Measurements from ENCODE around the gene FETUB. TPM values are rescaled to one million over a fixed set of nuclear protein-coding genes. Genes with fewer than 3 reads are reported as not detected.

The FETUB gene
- total RNA-seq, 1 donor from 2014 or later, result not detected

DNA sequence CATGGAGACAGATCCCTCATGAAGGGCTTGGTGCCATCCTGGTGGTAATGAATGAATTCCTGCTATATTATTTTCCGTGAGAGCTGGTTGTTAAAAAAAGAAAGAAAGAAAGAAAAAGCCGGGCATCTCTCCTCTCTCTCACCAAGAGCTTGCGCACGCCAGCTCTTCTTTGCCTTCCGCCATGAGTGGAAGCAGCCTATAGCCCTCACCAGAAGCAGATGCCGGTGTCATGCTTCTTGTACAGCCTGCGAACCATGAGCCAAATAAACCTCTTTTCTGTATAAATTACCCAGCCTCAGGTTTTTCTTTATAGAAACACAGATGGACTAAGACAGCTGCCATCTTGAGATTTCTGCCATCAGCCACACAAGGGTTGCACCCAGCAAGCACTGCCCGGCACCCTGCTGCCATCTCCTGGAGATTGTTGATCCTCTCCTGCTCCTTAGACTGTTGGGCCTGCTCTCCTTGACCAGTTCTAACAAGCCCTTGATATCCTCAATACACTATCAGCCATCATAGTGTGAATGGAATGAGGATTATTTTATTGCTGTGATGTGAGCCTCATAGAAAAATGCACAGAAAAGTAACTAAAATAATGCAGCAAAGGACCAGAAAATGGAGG is 30.8 kb upstream of the FETUB start:
- DNase-seq (ENCODE audit: extremely low spot score, unreplicated experiment), result no peak
- Mint-ChIP-seq H3K27ac (no peak overlapping the region), H3K9me3 (no peaks in the 10 kb centered on the region), H3K4me1 (ENCODE audit: unreplicated experiment) (no peaks in the 10 kb centered on the region), H3K36me3 (no peaks in the 10 kb centered on the region), H3K4me3 (no peak overlapping the region), H3K27me3 (peaks cover 38% of the 10 kb centered on the region)
- TF ChIP-seq, protein P1, sequence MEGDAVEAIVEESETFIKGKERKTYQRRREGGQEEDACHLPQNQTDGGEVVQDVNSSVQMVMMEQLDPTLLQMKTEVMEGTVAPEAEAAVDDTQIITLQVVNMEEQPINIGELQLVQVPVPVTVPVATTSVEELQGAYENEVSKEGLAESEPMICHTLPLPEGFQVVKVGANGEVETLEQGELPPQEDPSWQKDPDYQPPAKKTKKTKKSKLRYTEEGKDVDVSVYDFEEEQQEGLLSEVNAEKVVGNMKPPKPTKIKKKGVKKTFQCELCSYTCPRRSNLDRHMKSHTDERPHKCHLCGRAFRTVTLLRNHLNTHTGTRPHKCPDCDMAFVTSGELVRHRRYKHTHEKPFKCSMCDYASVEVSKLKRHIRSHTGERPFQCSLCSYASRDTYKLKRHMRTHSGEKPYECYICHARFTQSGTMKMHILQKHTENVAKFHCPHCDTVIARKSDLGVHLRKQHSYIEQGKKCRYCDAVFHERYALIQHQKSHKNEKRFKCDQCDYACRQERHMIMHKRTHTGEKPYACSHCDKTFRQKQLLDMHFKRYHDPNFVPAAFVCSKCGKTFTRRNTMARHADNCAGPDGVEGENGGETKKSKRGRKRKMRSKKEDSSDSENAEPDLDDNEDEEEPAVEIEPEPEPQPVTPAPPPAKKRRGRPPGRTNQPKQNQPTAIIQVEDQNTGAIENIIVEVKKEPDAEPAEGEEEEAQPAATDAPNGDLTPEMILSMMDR (conservative IDR thresholded peaks at IDR 0.05), result no peak

DNA sequence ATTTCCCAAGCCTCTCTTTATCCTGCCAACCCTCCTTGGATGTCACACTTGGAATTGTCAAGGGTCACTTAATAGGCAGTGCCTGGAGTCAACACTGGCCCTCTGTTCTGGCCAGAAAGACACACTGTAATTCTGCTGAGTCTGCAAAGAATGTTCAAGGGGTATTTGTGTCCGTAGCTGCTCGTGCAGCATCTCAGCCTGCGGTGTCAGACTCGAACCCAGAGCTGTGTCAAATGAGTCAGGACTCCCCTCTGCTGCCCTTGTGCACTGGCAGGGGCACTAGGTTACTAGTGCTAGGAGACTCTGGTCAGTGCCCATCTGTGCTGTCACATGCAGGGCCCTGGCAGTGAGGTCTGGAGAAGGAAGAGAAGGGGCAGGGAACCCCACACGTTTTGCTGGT is 28.1 kb upstream of the FETUB start:
- no peak for DNase-seq (ENCODE audit: extremely low spot score, unreplicated experiment)
- H3K27me3 Mint-ChIP-seq, result peaks cover 44% of the 10 kb centered on the region
- no peaks in the 10 kb centered on the region for H3K36me3 Mint-ChIP-seq
- H3K4me1 Mint-ChIP-seq (ENCODE audit: unreplicated experiment), result peaks cover 7% of the 10 kb centered on the region
- H3K4me3 Mint-ChIP-seq, result no peak overlapping the region
- TF ChIP-seq, protein P1 (conservative IDR thresholded peaks at IDR 0.05), result no peak
- H3K9me3 Mint-ChIP-seq, result no peaks in the 10 kb centered on the region
- H3K27ac Mint-ChIP-seq, result no peak overlapping the region

DNA sequence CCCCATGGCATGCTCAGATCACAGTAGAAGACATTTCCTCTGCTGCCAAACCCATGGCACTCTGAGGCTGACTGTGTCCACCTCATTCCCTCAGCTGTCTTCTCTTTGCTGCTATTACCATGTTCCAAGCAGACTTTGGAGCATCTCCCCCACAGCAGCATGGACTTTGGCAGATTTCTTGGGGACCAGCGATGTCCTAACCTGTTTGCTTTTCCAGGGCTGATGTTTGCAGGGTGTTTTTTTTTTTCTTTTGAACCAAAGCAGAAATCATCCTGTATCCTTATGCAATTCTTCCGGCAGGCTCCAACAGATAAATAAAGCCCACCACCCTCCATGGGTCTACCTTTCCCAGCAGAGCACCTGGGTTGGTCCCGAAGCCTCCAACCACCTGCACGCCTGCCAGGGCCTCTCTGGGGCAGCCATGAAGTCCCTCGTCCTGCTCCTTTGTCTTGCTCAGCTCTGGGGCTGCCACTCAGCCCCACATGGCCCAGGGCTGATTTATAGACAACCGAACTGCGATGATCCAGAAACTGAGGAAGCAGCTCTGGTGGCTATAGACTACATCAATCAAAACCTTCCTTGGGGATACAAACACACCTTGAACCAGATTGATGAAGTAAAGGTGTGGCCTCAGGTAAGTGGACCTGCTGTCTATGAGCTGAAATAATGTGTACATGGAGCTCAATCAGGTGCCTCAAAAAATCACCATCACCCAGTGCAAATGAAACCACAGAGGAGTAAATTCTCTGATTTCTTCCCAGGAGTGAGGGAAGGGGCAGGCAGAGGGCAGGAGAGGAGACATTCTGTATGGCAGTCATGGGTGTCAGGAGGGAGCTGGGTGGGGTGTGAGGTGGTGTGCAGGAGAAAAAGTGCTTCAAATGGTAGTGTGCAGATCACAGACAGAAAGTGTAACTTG is 27.2 kb upstream of the FETUB start, which contains the start of gene AHSG:
TSS of gene AHSG (plus strand) at position 340 of the 916 bp plus-strand sequence. CDS start at position 422, 82 bp downstream.
- Mint-ChIP-seq H3K4me3 (no peak within 1 kb of the TSS), H3K27ac (peak within 1 kb of the TSS; percentile 40)

DNA sequence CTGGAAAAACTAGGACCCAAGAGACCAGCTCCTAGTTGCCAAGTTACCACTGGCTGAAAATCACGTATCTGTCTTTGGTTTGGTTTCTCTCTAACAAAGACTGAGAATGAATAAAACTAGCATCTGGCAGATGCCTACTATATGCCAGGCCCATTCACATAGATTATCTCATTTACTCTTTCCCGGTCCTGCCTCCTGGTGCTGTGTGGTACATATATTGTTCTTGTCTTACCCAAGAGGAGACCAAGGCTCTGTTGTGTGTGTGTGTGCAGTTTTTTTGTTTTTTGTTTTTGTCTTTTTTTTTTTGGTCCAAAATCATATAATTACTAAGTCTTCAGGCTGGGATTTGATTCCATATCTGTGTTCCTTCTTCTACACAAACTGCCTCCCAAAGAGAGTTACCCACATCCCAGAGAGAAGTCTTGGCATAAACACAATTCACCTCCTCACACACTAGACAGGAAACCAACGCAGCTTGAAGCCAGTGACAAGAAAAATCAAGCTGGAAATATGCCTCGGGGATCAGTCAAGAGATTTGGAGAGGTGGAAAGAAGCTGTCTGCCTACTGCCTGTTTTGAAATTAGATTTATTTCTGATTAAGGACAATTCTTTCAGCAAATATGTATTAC is 26.4 kb upstream of the FETUB start:
- Mint-ChIP-seq H3K4me3 (no peak overlapping the region), H3K27me3 (peaks cover 60% of the 10 kb centered on the region), H3K4me1 (ENCODE audit: unreplicated experiment) (peaks cover 10% of the 10 kb centered on the region), H3K36me3 (no peaks in the 10 kb centered on the region), H3K9me3 (no peaks in the 10 kb centered on the region), H3K27ac (no peak overlapping the region)
- DNase-seq (ENCODE audit: extremely low spot score, unreplicated experiment), result no peak
- TF ChIP-seq, protein P1 (conservative IDR thresholded peaks at IDR 0.05), result no peak

More for the DNA sequence above, 27.2 kb upstream of the FETUB start, which contains the start of gene AHSG:
- H3K9me3 Mint-ChIP-seq, result no peaks in the 10 kb centered on the region
- H3K36me3 Mint-ChIP-seq, result no peaks in the 10 kb centered on the region
- peaks cover 10% of the 10 kb centered on the region for H3K4me1 Mint-ChIP-seq (ENCODE audit: unreplicated experiment)
- H3K27me3 Mint-ChIP-seq, result peaks cover 52% of the 10 kb centered on the region
- DNase-seq (ENCODE audit: extremely low spot score, unreplicated experiment), result no peak
- TF ChIP-seq, protein P1 (conservative IDR thresholded peaks at IDR 0.05), result no peak

DNA sequence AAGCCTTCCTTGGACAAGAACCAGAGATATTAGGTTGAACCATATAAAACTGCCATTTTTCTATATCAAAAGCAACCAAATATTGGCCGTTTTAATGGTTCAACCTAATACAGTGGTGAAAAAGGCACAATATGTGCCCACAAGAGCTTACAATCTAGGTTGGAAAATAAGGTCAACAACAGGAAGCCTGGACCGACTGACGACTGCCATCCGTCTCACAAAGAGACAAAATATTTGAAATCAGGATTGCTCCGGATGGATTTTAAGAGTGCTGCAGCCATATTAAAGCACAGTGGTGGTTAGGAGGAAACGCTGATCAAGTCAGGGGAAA is 26.0 kb upstream of the FETUB start:
- Mint-ChIP-seq H3K9me3 (no peaks in the 10 kb centered on the region), H3K27me3 (peaks cover 61% of the 10 kb centered on the region), H3K36me3 (no peaks in the 10 kb centered on the region), H3K27ac (no peak overlapping the region), H3K4me1 (ENCODE audit: unreplicated experiment) (peaks cover 10% of the 10 kb centered on the region), H3K4me3 (no peak overlapping the region)
- TF ChIP-seq, protein P1 (conservative IDR thresholded peaks at IDR 0.05), result no peak
- DNase-seq (ENCODE audit: extremely low spot score, unreplicated experiment), result no peak
